ENCODE data around the gene GLG1.
"Not testable (repeated sequence)": the region's sequence is repeated elsewhere in the genome, so short reads cannot be mapped to it uniquely, and the experiment has no call there.

The GLG1 gene

DNA sequence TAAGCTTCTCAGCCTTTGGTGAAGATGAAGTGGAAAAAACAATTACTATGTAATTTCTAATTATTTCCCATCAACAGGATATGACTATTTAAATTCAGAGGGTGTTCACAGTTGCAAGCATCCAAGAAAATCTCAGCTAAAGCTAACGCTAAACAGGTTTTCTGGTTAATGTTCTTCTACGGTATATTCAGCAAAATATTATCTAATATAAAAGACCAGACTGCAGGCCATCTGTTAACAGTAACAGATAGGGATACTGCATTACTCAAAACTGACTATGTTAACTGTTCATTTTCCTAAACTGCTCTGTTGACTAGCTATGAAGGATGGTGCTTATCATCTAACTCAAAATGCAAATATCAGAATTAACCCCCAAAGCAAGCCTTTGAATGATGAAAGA, 32.8 kb downstream of the GLG1 start:
- no peak for DNase-seq

DNA sequence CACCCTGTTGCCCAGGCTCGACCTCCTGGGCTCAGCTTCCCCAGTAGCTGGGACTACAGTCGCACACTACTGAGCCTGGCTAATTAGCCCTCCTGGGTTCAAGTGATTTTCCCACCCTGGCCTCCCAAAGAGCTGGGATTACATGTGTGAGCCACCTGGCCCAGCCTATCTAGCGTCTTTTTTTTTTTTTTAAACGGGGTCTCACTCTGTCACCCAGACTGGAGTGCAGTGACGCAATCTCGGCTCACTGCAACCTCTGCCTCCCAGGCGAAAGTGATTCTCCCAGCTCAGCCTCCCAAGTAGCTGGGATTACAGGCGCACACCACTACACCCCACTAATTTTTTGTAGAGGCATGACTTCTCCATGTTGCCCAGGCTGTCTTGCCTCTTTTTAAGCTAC, 33.3 kb downstream of the GLG1 start:
- no peak for DNase-seq

GRCh38 chr16:74570412-74571301, 36.3 kb downstream of the GLG1 start:
- no peak for DNase-seq

DNA sequence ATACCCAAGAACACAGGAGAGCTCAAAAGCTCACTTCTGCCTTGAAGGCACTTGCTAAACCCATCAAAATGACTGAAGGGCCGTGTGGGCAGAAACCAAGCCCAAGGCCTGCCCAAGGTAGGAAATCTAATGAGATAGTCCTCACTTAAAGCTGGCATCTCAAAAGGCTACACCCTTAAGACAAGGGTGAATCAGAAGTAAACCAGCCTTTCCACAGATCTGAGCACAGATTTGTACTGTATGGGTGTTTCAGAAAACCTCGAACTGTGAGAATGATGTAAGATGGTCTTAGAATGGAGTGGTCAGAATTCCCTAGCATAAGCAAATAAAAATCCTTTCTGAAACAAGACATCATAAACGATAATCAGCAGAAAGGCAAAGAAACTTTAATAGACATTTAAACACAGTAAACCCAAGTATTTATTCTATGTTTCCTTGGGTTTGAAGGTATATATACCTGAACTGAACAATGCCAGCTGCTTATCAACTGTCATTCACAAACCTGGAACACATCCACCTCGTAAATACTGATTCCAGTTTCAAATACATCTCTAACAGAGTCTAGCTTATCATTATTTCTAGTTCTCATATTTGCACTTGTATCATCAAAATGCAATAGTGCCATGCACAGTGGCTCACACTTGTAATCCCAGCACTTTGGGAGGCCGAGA, 37.8 kb downstream of the GLG1 start:
- no peak for DNase-seq

GRCh38 chr16:74567901-74568300, 39.0 kb downstream of the GLG1 start:
- no peak for DNase-seq

GRCh38 chr16:74565378-74565777, 41.5 kb downstream of the GLG1 start:
- no peak for DNase-seq

GRCh38 chr16:74564451-74564984, 42.4 kb downstream of the GLG1 start:
- DNase-seq: no peak

DNA sequence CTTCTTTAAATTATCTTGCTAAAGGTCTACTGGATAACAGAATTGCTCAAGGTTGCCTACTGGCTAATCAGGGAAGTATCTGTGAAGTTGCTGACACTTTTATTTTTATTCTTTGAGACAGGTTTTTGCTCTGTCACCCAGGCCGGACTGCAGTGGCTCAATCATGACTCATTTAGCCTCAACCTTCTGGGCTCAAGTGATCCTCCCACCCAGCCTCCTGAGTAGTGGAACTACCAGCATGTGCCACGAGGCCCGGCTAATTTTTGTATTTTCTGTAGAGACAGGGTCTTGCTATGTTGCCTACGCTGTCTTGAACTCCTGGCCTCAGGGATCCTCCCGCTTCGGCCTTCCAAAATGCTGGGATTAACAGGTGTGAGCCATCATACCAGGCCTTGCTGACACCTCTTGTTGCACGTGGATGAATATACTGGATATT, 43.1 kb downstream of the GLG1 start:
- no peak for DNase-seq

GRCh38 chr16:74562117-74562516, 44.8 kb downstream of the GLG1 start:
- no peak for DNase-seq

DNA sequence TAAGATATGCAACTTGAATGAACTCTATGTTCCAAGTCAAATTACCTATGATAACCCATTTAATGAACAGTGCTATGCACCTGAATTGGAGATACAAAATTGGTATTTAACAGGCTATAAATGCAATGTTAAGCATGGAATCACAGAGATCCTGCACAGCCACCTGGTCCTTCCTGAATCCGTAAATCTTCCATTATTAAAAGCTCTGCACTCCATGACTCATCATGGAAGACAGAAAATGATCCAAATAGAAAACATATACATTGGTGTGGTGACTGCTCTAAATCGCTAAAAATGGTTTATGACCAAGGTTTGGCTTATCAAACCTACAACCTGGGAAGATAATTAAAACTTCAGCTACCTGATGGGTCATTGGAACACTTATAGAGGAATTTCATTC, 45.3 kb downstream of the GLG1 start:
- DNase-seq: no peak

GRCh38 chr16:74560912-74561311, 46.0 kb downstream of the GLG1 start:
- DNase-seq: no peak

- DNase-seq: no peak
Observed at GRCh38 chr16:74558873-74559272, 48.0 kb downstream of the GLG1 start.

DNA sequence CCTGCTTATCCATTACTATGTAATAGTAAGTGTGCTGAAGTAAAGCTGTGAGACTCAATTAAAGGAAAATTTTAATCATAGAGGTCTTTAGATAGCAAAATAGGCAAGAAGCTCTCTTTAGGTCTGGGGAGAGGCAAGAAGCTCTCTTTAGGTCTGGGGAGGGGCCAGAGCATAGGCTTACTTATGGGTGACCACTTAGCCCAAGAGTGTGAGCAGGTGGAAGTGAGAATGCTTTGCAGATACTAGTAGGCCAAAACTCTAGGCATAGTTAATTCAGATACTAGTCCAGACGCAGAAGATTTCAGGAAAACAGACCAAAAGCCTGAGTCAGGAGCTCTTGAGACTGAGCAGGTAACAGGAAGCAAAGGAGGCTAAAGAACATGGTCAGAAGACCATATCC, 49.6 kb downstream of the GLG1 start:
- no peak for DNase-seq

GRCh38 chr16:74556375-74556922, 50.5 kb downstream of the GLG1 start:
- no peak for DNase-seq

DNA sequence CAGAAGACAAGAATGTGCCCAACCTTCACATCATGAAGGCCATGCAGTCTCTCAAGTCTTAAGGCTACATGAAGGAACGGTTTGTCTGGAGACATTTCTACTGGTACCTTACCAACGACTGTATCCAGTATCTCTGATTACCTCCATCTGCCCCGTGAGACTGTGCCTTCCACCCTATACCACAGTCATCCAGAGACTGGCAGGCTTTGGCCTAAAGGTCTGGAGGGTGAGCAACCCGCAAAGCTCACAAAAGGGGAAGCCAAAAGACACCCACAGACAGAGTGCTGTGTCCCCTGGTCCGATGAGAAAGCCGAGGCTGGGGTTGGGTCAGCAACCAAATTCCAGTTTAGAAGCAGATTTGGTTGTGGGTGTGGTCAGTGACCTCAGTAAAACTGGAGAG, 54.6 kb downstream of the GLG1 start:
- not testable (repeated sequence) for DNase-seq

DNA sequence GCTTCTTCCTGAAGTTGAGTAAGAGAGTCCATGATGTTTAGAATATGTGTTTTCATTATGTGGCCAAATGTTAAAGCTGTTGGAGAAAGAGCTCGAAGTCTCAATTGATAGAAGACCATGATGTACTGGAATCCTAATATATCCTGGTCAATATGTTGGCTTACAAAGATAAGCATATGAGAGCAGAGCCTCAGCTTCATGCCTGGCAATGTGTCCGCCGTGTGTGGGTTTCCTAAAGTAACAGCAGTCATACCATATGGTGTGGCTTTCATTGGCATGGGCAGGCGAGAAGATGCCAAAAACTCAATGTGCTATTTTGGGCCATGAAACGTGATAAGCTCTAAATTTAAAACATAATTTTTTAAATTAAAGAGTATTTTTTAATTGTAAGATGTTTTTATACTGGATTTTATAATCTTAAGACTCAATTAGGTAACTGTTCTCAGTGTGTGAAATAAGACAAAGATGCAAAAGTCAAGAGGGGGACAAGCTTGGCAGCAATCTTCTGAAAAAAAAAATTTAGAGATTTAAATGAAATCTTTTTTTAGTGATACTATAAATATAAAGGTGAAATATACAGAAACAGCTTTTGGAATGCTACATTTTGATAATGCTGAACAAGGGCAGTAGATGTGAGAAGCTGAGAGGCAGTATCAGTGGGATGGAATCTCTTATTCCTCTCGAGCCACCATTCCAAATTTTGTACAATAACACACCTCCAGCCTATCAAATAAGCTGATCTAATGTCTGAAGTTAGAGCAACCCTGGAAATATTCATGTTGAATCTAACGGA, 56.5 kb downstream of the GLG1 start:
- DNase-seq: not testable (repeated sequence)

GRCh38 chr16:74546112-74546511, 60.8 kb downstream of the GLG1 start:
- DNase-seq: not testable (repeated sequence)

GRCh38 chr16:74542911-74543578, 63.9 kb downstream of the GLG1 start:
- DNase-seq: not testable (repeated sequence)

GRCh38 chr16:74540663-74541062, 66.3 kb downstream of the GLG1 start:
- not testable (repeated sequence) for DNase-seq

- not testable (repeated sequence) for DNase-seq
Observed at GRCh38 chr16:74538801-74539200, 68.1 kb downstream of the GLG1 start.

- not testable (repeated sequence) for DNase-seq
Observed at GRCh38 chr16:74537746-74538145, 69.2 kb downstream of the GLG1 start.

DNA sequence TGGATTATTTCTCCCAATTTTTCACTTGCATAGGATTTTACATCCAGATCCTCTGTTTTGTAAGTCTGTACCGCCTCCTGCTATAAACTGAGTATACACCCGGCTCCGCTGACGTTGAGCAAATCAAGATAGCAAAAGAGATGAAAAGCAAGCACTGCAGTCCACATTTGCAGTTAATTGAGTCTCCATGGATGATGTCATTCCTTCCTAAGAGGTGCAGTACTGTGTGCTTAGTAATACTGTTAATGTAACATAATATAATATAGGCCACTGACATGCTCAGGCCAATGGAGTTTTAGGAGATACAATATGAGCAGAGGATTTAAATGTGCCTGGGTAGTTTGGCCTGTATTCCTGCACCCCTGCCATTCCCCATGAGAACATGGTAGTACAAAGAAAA, 72.3 kb downstream of the GLG1 start:
- DNase-seq: not testable (repeated sequence)
